B cell (primary cell): Measurements from ENCODE around the gene C1QL2. TPM values are rescaled to one million over a fixed set of nuclear protein-coding genes. Genes with fewer than 3 reads are reported as not detected.

Experiments
- ATAC-seq: fragments of 200-7000 bp; cut with Tn5 transposase; one replicate; pipeline ENCODE4 v1.10.0; 2021; ENCODE audit warnings: low read depth, mild to moderate bottlenecking, moderate number of reproducible peaks, moderate library complexity
- CTCF ChIA-PET: fragments of 350-600 bp; sonication (Branson Sonifier 250); formaldehyde crosslinking; loops from one replicate; lab custom pipeline; 2021; ENCODE audit warnings: antibody characterized with exemption, inconsistent platforms; lab: Charles Lee
- POLR2A ChIA-PET: fragments of 350-600 bp; sonication (Branson Sonifier 250); formaldehyde crosslinking; loops from one replicate; lab custom pipeline; 2021; ENCODE audit warnings: antibody characterized with exemption; lab: Charles Lee
- DNase-seq: peaks from one replicate; pipeline ENCODE4 v3.0.0; 2013
- H2AFZ ChIP-seq: 2 replicates; pipeline ENCODE4 v1.6.1; 2012; ENCODE audit warnings: mild to moderate bottlenecking, low read depth, low read length; ENCODE audit not compliant: insufficient read depth, poor library complexity, severe bottlenecking
- H3K27ac ChIP-seq, 2 donors: 1 replicate in 1 of 2; 2 replicates in 1 of 2; pipeline ENCODE4 v1.5.1; 2012 to 2013; ENCODE audit warnings: low read length in 2 of 2, mild to moderate bottlenecking in 2 of 2, moderate library complexity in 1 of 2
- H3K27me3 ChIP-seq, 4 experiments: fragments of 200-600 bp in 1 of 4; sonication (generic) in 1 of 4; replicated peaks in 1 of 4; 1 replicate in 2 of 4; 2 replicates in 2 of 4; pipeline versions ENCODE4 v1.6.1 to v1.7.0; 2013 to 2016; ENCODE audit warnings: low read length in 3 of 4, mild to moderate bottlenecking in 2 of 4, mixed read lengths in 1 of 4, moderate library complexity in 1 of 4; ENCODE audit not compliant: insufficient read depth in 4 of 4, control insufficient read depth in 3 of 4; ENCODE audit errors: control extremely low read depth in 1 of 4
- H3K36me3 ChIP-seq, 2 experiments: replicated peaks in 1 of 2; 1 replicate in 1 of 2; 2 replicates in 1 of 2; pipeline versions ENCODE4 v1.6.1 to v1.7.1; 2013; ENCODE audit warnings: low read length in 1 of 2; ENCODE audit not compliant: insufficient read depth in 2 of 2, control insufficient read depth in 1 of 2; ENCODE audit errors: control extremely low read depth in 1 of 2, extremely low read depth in 1 of 2
- H3K4me1 ChIP-seq, 2 donors: fragments of 200-600 bp in 1 of 2; sonication (generic) in 1 of 2; 1 replicate in 1 of 2; 2 replicates in 1 of 2; pipeline versions ENCODE4 v1.5.1 to v1.6.1; 2013 to 2017; ENCODE audit warnings: low read length in 2 of 2; ENCODE audit not compliant: control insufficient read depth in 2 of 2, insufficient read depth in 2 of 2
- H3K4me2 ChIP-seq: replicated peaks from 2 replicates; pipeline ENCODE3; 2012; ENCODE audit warnings: mild to moderate bottlenecking, low read depth, low read length; ENCODE audit not compliant: poor library complexity, severe bottlenecking
- H3K4me3 ChIP-seq, 5 experiments: fragments of 200-600 bp in 1 of 5; sonication (generic) in 1 of 5; 1 replicate in 3 of 5; 2 replicates in 2 of 5; pipeline versions ENCODE4 v1.5.1 to v1.7.0; 2011 to 2016; ENCODE audit warnings: low read length in 4 of 5, mild to moderate bottlenecking in 4 of 5, low read depth in 2 of 5, control low read depth in 1 of 5, moderate library complexity in 1 of 5; ENCODE audit not compliant: insufficient read depth in 1 of 5; ENCODE audit errors: control extremely low read depth in 1 of 5, extremely low read depth in 1 of 5
- H3K79me2 ChIP-seq: fragments of 200-600 bp; sonication (generic); one replicate; pipeline ENCODE4 v1.6.0; 2016; ENCODE audit warnings: low read length; ENCODE audit not compliant: control insufficient read depth, insufficient read depth
- H3K9ac ChIP-seq: fragments of 200-600 bp; sonication (generic); 2 replicates; pipeline ENCODE4 v1.6.1; 2017; ENCODE audit warnings: mild to moderate bottlenecking, low read length, moderate library complexity
- H3K9me3 ChIP-seq, 3 donors: one replicate each; pipeline versions ENCODE4 v1.6.1 to v1.7.1; 2013; ENCODE audit warnings: low read length in 2 of 3; ENCODE audit not compliant: control insufficient read depth in 2 of 3, insufficient read depth in 1 of 3; ENCODE audit errors: control extremely low read depth in 1 of 3
- H4K20me1 ChIP-seq: 2 replicates; pipeline ENCODE4 v1.6.0; 2012; ENCODE audit warnings: mild to moderate bottlenecking, low read length; ENCODE audit not compliant: insufficient read depth, control insufficient read depth, poor library complexity, severe bottlenecking
- H3K27ac Mint-ChIP-seq: one replicate; pipeline ENCODE4 v1.8.0; 2021; ENCODE audit warnings: mixed read lengths
- H3K27me3 Mint-ChIP-seq: one replicate; pipeline ENCODE4 v1.8.0; 2021; ENCODE audit warnings: mixed read lengths
- H3K4me1 Mint-ChIP-seq: one replicate; pipeline ENCODE4 v1.8.0; 2021; ENCODE audit warnings: mixed read lengths
- H3K4me3 Mint-ChIP-seq: one replicate; pipeline ENCODE4 v1.8.0; 2021; ENCODE audit warnings: mixed read lengths
- H3K9me3 Mint-ChIP-seq: one replicate; pipeline ENCODE4 v1.8.0; 2022; ENCODE audit warnings: mixed read lengths; ENCODE audit not compliant: insufficient read depth
- EZH2 ChIP-seq: IDR thresholded peaks from 2 replicates; pipeline ENCODE4 v1.6.1; 2012; ENCODE audit warnings: borderline replicate concordance, low read depth, mild to moderate bottlenecking, moderate library complexity, low read length; ENCODE audit not compliant: insufficient read depth, poor library complexity, severe bottlenecking
- WGBS: methylation state at CpG from one replicate; pipeline ENCODE4 v1.1.5; 2013; ENCODE audit warnings: missing lambda C conversion rate; ENCODE audit not compliant: insufficient coverage; 5-methylcytosine and 5-hydroxymethylcytosine counted together
- intact Hi-C: fragments of 100-400 bp; cut with micrococcal nuclease; formaldehyde crosslinking; loops from one replicate; pipeline ENCODE4 v1.10.0; 2022
- polyA plus RNA-seq: library from polyadenylated mRNA; depleted of rRNA; stranded (reverse); fragments of >200 nt; gene quantifications from 2 replicates; pipeline ENCODE4 v1.2.3, GENCODE V29; 2012
- total RNA-seq, 2 donors: library from RNA; stranded (reverse); fragments of 120-200 nt in 1 of 2; gene quantifications; 1 replicate in 1 of 2; 2 replicates in 1 of 2; pipeline versions ENCODE4 v1.2.3 to v1.2.4, GENCODE V29; 2013 to 2022
- TF ChIP-seq, protein P1 (sequence below): fragments of 200-600 bp; IDR thresholded peaks from one replicate; pipeline ENCODE4 v1.8.0; 2022; ENCODE audit warnings: antibody characterized with exemption, mild to moderate bottlenecking

Gene C1QL2
- total and polyA plus RNA-seq, 2 donors (not counting 1 experiment from before 2014, with no cell fraction given) = not detected

DNA sequence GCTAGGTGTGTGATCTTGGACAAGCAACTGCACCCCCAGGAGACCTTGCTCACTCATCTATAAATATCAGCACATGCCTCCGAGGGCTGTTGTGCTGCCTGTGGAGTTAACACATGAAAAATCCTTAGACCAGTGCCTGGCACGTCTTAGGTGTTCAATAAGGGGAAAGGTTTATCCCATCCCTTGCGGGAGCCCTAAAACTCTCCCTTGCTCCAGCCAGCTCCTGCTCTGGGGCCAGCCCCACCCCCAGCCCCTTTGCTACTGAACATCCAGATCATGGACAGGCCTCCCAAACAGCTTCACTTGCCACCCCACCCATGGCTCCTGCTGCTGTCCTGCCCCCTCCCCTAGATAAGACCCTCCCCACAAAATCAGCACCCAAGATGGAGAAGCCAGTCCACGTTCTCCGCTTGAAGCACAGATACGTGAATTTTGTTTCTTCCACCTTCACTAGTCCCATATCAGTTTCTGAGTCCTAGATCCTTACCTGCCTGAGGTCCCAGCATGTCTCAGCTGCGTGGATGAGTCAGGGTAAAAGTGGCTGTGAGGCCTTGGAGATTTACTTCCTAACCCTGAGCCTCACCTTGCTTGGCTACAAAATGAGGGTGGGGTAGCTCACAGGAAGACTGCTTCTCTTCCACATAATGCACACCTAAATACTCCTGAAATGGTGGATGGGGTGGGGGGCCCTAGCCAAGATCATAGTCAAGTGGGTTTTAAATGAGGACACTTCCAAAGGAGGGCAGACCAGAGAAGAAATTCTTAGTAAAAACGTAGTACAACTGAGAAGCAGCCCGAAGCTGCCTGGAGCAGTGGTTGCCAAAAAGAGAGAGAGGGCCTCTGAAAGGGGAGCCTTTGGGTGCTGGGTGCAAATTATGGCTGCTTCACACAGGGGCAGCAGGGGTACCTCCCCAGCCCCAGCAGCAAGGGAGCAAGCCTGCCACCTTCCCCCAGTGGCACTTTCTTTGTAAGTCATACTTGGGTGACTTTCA lies 40.4 kb downstream of the C1QL2 start:
- intact Hi-C loops = no loop called here
- no peaks in the 10 kb centered on the region for H3K4me1 Mint-ChIP-seq

GRCh38 chr2:119117408-119117807 lies 41.1 kb downstream of the C1QL2 start:
- TF ChIP-seq EZH2 = no peak
- TF ChIP-seq, protein P1, sequence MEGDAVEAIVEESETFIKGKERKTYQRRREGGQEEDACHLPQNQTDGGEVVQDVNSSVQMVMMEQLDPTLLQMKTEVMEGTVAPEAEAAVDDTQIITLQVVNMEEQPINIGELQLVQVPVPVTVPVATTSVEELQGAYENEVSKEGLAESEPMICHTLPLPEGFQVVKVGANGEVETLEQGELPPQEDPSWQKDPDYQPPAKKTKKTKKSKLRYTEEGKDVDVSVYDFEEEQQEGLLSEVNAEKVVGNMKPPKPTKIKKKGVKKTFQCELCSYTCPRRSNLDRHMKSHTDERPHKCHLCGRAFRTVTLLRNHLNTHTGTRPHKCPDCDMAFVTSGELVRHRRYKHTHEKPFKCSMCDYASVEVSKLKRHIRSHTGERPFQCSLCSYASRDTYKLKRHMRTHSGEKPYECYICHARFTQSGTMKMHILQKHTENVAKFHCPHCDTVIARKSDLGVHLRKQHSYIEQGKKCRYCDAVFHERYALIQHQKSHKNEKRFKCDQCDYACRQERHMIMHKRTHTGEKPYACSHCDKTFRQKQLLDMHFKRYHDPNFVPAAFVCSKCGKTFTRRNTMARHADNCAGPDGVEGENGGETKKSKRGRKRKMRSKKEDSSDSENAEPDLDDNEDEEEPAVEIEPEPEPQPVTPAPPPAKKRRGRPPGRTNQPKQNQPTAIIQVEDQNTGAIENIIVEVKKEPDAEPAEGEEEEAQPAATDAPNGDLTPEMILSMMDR = no peak
- no peak overlapping the region for H3K27ac ChIP-seq
- Mint-ChIP-seq H3K4me1 (no peaks in the 10 kb centered on the region), H3K27ac (no peak overlapping the region), H3K4me3 (no peak overlapping the region), H3K27me3 (peaks cover 19% of the 10 kb centered on the region), H3K9me3 (no peaks in the 10 kb centered on the region)
- ChIA-PET POLR2A (no interaction called here), CTCF (no interaction called here)
- no peaks in the 10 kb centered on the region for H3K79me2 ChIP-seq
- no peaks in the 10 kb centered on the region for H3K36me3 ChIP-seq
- no peak overlapping the region for H3K9ac ChIP-seq
- H3K4me3 ChIP-seq = no peak overlapping the region
- ATAC-seq (no peak), DNase-seq (no peak)
- H3K4me1 ChIP-seq = no peaks in the 10 kb centered on the region
- 77% methylated on average over 7 of the region's 7 CpGs for WGBS
- no peak overlapping the region for H2AFZ ChIP-seq
- H3K27me3 ChIP-seq = no peaks in the 10 kb centered on the region
- peaks cover 0 to 2% (median 0%) of the 10 kb centered on the region in 3 donors for H3K9me3 ChIP-seq
- intact Hi-C loops = no loop called here
- H3K4me2 ChIP-seq = no peak overlapping the region
- H4K20me1 ChIP-seq = no peaks in the 10 kb centered on the region

More for the DNA sequence above, 40.4 kb downstream of the C1QL2 start:
- Histone ChIP-seq H2AFZ (no peak overlapping the region), H3K79me2 (no peaks in the 10 kb centered on the region), H3K4me1 (no peaks in the 10 kb centered on the region), H4K20me1 (no peaks in the 10 kb centered on the region), H3K9me3 (peaks cover 0 to 2% (median 0%) of the 10 kb centered on the region in 3 donors), H3K4me2 (no peak overlapping the region), H3K4me3 (no peak overlapping the region), H3K27ac (no peak overlapping the region), H3K27me3 (no peaks in the 10 kb centered on the region), H3K36me3 (no peaks in the 10 kb centered on the region), H3K9ac (no peak overlapping the region)
- WGBS = 62% methylated on average over 5 of the region's 9 CpGs
- Mint-ChIP-seq H3K4me3 (no peak overlapping the region), H3K27ac (no peak overlapping the region), H3K9me3 (no peaks in the 10 kb centered on the region), H3K27me3 (peaks cover 19% of the 10 kb centered on the region)
- ATAC-seq (no peak), DNase-seq (no peak)
- ChIA-PET CTCF (no interaction called here), POLR2A (no interaction called here)
- TF ChIP-seq EZH2 = no peak
- TF ChIP-seq, protein P1 = no peak
